ENCODE data around the gene HS6ST1.

DNA sequence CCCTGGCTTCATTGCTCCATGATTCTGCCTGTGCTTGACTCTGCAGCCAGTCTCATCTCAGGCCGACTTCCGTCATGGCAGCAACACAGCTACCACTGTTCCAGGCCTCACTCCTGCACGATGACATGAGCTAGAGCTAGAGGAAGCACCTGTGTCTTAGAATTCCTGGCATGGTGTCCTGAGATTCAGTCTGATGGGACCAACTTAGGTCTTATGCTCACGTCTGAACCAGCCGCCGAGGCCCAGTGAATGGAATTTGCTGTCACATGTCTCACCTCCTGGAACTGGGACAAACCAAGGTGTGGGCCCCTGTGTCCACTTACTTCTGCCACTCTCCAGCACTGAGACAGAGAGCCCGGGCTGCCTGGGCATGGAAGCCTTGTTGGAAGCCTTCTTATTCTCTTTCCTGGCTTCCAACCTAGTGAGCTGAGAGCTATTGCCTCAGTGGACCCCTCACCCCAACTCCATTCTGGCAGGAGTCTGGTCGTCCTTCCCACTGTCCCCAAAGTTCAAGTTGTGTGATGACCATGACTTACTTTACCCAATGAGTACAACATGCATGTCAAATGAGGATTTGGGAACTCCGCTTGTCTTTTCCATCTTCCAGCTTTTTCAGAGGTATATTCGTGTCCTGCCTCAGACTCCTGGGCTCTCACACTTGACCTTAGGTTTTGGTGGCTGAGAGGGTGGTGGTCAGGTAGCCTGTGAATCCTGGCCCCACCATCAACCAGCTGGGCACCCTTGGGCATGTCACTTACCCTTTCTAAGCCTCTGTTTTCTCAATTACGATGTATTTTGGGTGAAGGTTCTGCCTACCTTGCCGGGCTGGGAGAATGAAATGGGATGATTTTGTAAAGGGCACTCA lies 39.1 kb upstream of the HS6ST1 start:
- TF ChIP-seq, protein P1, sequence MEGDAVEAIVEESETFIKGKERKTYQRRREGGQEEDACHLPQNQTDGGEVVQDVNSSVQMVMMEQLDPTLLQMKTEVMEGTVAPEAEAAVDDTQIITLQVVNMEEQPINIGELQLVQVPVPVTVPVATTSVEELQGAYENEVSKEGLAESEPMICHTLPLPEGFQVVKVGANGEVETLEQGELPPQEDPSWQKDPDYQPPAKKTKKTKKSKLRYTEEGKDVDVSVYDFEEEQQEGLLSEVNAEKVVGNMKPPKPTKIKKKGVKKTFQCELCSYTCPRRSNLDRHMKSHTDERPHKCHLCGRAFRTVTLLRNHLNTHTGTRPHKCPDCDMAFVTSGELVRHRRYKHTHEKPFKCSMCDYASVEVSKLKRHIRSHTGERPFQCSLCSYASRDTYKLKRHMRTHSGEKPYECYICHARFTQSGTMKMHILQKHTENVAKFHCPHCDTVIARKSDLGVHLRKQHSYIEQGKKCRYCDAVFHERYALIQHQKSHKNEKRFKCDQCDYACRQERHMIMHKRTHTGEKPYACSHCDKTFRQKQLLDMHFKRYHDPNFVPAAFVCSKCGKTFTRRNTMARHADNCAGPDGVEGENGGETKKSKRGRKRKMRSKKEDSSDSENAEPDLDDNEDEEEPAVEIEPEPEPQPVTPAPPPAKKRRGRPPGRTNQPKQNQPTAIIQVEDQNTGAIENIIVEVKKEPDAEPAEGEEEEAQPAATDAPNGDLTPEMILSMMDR (IDR thresholded peaks at IDR 0.05): no peak
- no peak for TF ChIP-seq POLR2A (IDR thresholded peaks at IDR 0.05)
